Cardiac muscle cell (in vitro differentiated cells and primary cell): ENCODE results near the gene SNX25. TPM values are rescaled to one million over a fixed set of nuclear protein-coding genes. Genes with fewer than 3 reads are reported as not detected.
A peak's percentile ranks its signal among the peaks of the same experiment; 100 is the strongest.

ENCODE experiments used
- DNase-seq, 2 donors: peaks; one replicate each; pipeline versions ENCODE4 v3.0.0 to v3.0.0-alpha.2; 2010 to 2017; ENCODE audit warnings: low read depth in 1 of 2, low spot score in 1 of 2
- H3K27ac ChIP-seq: fragments of 200-600 bp; sonication (generic); 2 replicates; pipeline ENCODE4 v1.5.1; 2016
- H3K27me3 ChIP-seq: fragments of 200-600 bp; sonication (generic); 2 replicates; pipeline ENCODE4 v1.6.0; 2016; ENCODE audit warnings: control low read depth
- H3K36me3 ChIP-seq: fragments of 200-600 bp; sonication (generic); 2 replicates; pipeline ENCODE4 v1.5.1; 2016; ENCODE audit warnings: control low read depth
- H3K4me1 ChIP-seq: fragments of 200-600 bp; sonication (generic); 2 replicates; pipeline ENCODE4 v1.8.1; 2017; ENCODE audit warnings: low read depth, mild to moderate bottlenecking, mixed run types
- H3K4me3 ChIP-seq: fragments of 200-600 bp; sonication (generic); 2 replicates; pipeline ENCODE4 v1.5.1; 2016; ENCODE audit warnings: mild to moderate bottlenecking
- H3K9me3 ChIP-seq: fragments of 200-600 bp; sonication (generic); 2 replicates; pipeline ENCODE4 v1.5.1; 2017; ENCODE audit warnings: low read depth, mild to moderate bottlenecking, control low read depth
- CTCF ChIP-seq: IDR thresholded peaks from 2 replicates; pipeline ENCODE4 v1.5.1; 2012; ENCODE audit warnings: low read depth, mild to moderate bottlenecking, low read length
- polyA plus RNA-seq: library from polyadenylated mRNA; unstranded; fragments of >200 nt; fragmentation: Nextera tagmentation; extraction: Ambion mirVana; gene quantifications from 2 replicates; pipeline ENCODE4 v1.2.1, GENCODE V29; 2016
- total RNA-seq: library from RNA; depleted of rRNA; stranded (reverse); fragments of >200 nt; gene quantifications from 2 replicates; pipeline ENCODE4 v1.2.3, GENCODE V29; 2016

The SNX25 gene
- total and polyA plus RNA-seq, 2 experiments from 2014 or later, result 19.7 to 20.9 TPM

GRCh38 chr4:185290018-185290607, 80.7 kb downstream of the SNX25 start:
- Histone ChIP-seq H3K27me3 (no peaks in the 10 kb centered on the region), H3K27ac (peak overlapping the region; percentile 75), H3K9me3 (no peaks in the 10 kb centered on the region), H3K4me1 (peaks cover 21% of the 10 kb centered on the region), H3K4me3 (no peak overlapping the region), H3K36me3 (peaks cover 4% of the 10 kb centered on the region)
- no peak for DNase-seq
- no peak for TF ChIP-seq CTCF

GRCh38 chr4:185290656-185291055, 81.3 kb downstream of the SNX25 start:
- peaks cover 21% of the 10 kb centered on the region for H3K4me1 ChIP-seq
- no peak for TF ChIP-seq CTCF
- peak overlapping the region; percentile 75 for H3K27ac ChIP-seq
- no peak for DNase-seq
- H3K27me3 ChIP-seq, result no peaks in the 10 kb centered on the region
- H3K9me3 ChIP-seq, result no peaks in the 10 kb centered on the region
- H3K36me3 ChIP-seq, result peaks cover 4% of the 10 kb centered on the region
- no peak overlapping the region for H3K4me3 ChIP-seq

GRCh38 chr4:185293202-185293601, 83.8 kb downstream of the SNX25 start:
- Histone ChIP-seq H3K4me1 (peaks cover 10% of the 10 kb centered on the region), H3K27ac (no peak overlapping the region), H3K9me3 (no peaks in the 10 kb centered on the region), H3K36me3 (peaks cover 4% of the 10 kb centered on the region), H3K4me3 (no peak overlapping the region), H3K27me3 (no peaks in the 10 kb centered on the region)
- no peak for DNase-seq
- no peak for TF ChIP-seq CTCF

- no peaks in the 10 kb centered on the region for H3K27me3 ChIP-seq
- no peak overlapping the region for H3K27ac ChIP-seq
- TF ChIP-seq CTCF, result no peak
- H3K9me3 ChIP-seq, result no peaks in the 10 kb centered on the region
- H3K36me3 ChIP-seq, result no peaks in the 10 kb centered on the region
- no peak overlapping the region for H3K4me3 ChIP-seq
- H3K4me1 ChIP-seq, result no peaks in the 10 kb centered on the region
- no peak for DNase-seq
These were observed 87.5 kb downstream of the SNX25 start for GRCh38 chr4:185296665-185297460.

- H3K4me1 ChIP-seq, result no peaks in the 10 kb centered on the region
- TF ChIP-seq CTCF, result no peak
- H3K36me3 ChIP-seq, result no peaks in the 10 kb centered on the region
- no peaks in the 10 kb centered on the region for H3K27me3 ChIP-seq
- no peaks in the 10 kb centered on the region for H3K9me3 ChIP-seq
- no peak overlapping the region for H3K27ac ChIP-seq
- no peak for DNase-seq
- H3K4me3 ChIP-seq, result no peak overlapping the region
These were observed 89.5 kb downstream of the SNX25 start for GRCh38 chr4:185298728-185299430.
